ENCODE data around the gene BLM. TPM values are rescaled to one million over a fixed set of nuclear protein-coding genes. Genes with fewer than 3 reads are reported as not detected.
"Not testable (repeated sequence)": the region's sequence is repeated elsewhere in the genome, so short reads cannot be mapped to it uniquely, and the experiment has no call there.

BLM gene
- total RNA-seq, 4 donors from 2014 or later = 11.6 to 18.2 (median 14.5) TPM

DNA sequence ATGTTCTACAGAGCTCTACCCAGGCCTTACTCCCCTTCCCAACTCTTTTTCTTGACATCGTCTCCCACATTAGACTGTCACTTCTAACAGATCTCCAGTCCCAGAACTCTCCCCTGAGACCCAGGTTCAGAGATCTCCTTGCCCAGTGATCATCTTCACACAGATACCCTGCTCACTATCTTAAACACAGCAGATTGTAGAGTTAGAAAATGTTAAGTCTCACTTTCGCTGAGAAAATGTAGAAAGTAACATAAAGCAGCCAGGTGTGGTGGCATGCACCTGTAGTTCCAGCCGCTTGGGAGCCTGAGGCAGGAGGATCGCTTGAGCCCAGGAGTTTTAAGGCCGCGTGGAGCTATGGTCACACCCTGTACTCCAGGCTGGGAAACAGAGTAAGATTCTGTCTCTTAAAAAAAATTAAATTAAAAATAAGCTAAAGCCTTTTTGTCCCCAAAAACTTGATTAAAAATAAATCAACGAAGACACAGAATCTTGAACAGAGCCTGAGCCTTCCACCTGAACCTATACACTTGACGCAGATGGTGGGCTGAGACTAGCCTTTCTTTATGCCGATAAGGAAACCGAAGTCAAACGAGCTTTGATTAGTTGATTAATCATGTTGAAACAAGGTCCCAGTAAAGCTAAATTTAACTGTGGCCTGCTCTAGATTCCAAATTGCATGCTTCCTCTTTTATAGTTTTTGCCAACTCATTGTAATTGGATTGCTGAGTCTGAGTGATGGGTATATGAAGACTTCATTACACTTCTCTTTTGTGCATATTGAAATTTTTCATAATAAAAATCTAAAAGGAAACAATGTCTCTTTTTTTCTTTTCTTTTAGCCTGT lies 31.3 kb upstream of the BLM start:
- intact Hi-C loops (cut with DNase I; ENCODE audit: low total_unique reads) = no loop called here
- TF ChIP-seq POLR2A (IDR thresholded peaks at IDR 0.05) = no peak
- TF ChIP-seq, protein P1, sequence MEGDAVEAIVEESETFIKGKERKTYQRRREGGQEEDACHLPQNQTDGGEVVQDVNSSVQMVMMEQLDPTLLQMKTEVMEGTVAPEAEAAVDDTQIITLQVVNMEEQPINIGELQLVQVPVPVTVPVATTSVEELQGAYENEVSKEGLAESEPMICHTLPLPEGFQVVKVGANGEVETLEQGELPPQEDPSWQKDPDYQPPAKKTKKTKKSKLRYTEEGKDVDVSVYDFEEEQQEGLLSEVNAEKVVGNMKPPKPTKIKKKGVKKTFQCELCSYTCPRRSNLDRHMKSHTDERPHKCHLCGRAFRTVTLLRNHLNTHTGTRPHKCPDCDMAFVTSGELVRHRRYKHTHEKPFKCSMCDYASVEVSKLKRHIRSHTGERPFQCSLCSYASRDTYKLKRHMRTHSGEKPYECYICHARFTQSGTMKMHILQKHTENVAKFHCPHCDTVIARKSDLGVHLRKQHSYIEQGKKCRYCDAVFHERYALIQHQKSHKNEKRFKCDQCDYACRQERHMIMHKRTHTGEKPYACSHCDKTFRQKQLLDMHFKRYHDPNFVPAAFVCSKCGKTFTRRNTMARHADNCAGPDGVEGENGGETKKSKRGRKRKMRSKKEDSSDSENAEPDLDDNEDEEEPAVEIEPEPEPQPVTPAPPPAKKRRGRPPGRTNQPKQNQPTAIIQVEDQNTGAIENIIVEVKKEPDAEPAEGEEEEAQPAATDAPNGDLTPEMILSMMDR (IDR thresholded peaks at IDR 0.05 in 4 of 5, conservative IDR thresholded peaks at IDR 0.05 in 1 of 5) = no peak
- no peaks in the 10 kb centered on the region for H3K9me3 ChIP-seq

GRCh38 chr15:90686435-90687218 lies 30.5 kb upstream of the BLM start:
- intact Hi-C loops (cut with DNase I; ENCODE audit: low total_unique reads) (no loop called here), in situ Hi-C loops (cut with MboI; ENCODE audit: low sequenced_read_pairs in 4 of 4) (no loop called here)
- Histone ChIP-seq H3K4me3 (no peak overlapping the region), H3K36me3 (no peaks in the 10 kb centered on the region), H3K27ac (peak overlapping the region in 1 of 4 donors; percentile 16), H3K9me3 (no peaks in the 10 kb centered on the region), H3K27me3 (no peaks in the 10 kb centered on the region), H3K4me1 (no peaks in the 10 kb centered on the region)
- TF ChIP-seq POLR2A (IDR thresholded peaks at IDR 0.05) = no peak
- TF ChIP-seq, protein P1 (IDR thresholded peaks at IDR 0.05 in 4 of 5, conservative IDR thresholded peaks at IDR 0.05 in 1 of 5) = no peak
- DNase-seq (no peak), ATAC-seq (no peak)

More for the DNA sequence above, 31.3 kb upstream of the BLM start:
- Histone ChIP-seq H3K27me3 (no peaks in the 10 kb centered on the region), H3K4me1 (no peaks in the 10 kb centered on the region), H3K36me3 (no peaks in the 10 kb centered on the region), H3K4me3 (no peak overlapping the region), H3K27ac (peak overlapping the region in 1 of 4 donors; percentile 16)
- DNase-seq = no peak
- ATAC-seq = no peak
- in situ Hi-C loops (cut with MboI; ENCODE audit: low sequenced_read_pairs in 4 of 4) = no loop called here

- H3K9me3 ChIP-seq; H3K4me3 ChIP-seq; in situ Hi-C loops (cut with MboI; ENCODE audit: low sequenced_read_pairs in 4 of 4); H3K27ac ChIP-seq; ATAC-seq; intact Hi-C loops (cut with DNase I; ENCODE audit: low total_unique reads); DNase-seq; H3K4me1 ChIP-seq; H3K36me3 ChIP-seq; H3K27me3 ChIP-seq: not testable (repeated sequence)
Observed at GRCh38 chr15:90689326-90689961, 27.7 kb upstream of the BLM start.

DNA sequence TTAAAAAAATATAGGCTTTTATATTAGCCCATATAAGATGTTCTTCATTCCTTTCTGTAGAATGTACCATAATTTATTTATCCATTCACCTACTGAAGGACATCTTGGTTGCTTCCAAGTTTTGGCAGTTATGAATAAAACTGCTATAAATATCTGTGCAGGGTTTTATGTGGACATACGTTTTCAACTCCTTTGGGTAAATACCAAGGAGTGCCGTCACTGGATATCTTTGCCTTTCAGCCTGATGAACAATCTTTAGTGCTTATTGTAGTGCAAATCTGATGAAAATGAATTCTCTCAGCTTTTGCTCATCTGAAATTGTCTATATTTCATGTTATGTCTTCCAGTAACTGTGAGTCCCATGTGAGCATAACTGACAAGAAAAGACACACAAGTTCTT lies 26.6 kb upstream of the BLM start:
- intact Hi-C loops (cut with DNase I; ENCODE audit: low total_unique reads) (loop anchor here (5.0 kb wide), 1 partner anchor 197 kb away; no protein-coding TSS in a partner anchor), in situ Hi-C loops (cut with MboI; ENCODE audit: low sequenced_read_pairs in 4 of 4) (loop anchor here in 3 of 4 donors (5.0 to 10.0 kb wide), 2 partner anchors 43 to 46 kb away; no protein-coding TSS in a partner anchor)
- Histone ChIP-seq H3K27me3 (no peaks in the 10 kb centered on the region), H3K36me3 (no peaks in the 10 kb centered on the region), H3K9me3 (no peaks in the 10 kb centered on the region), H3K4me3 (no peak overlapping the region), H3K4me1 (no peaks in the 10 kb centered on the region), H3K27ac (no peak overlapping the region)
- ATAC-seq = peak in 1 of 2 donors; percentile 55
- TF ChIP-seq POLR2A (IDR thresholded peaks at IDR 0.05) = no peak
- TF ChIP-seq, protein P1 (IDR thresholded peaks at IDR 0.05 in 4 of 5, conservative IDR thresholded peaks at IDR 0.05 in 1 of 5) = no peak
- no peak for DNase-seq
